ENCODE results near the gene HIC1. TPM values are rescaled to one million over a fixed set of nuclear protein-coding genes. Genes with fewer than 3 reads are reported as not detected.

The HIC1 gene
- total RNA-seq, 1 experiment from 2014 or later: 1.4 TPM

- TF ChIP-seq, protein P1, sequence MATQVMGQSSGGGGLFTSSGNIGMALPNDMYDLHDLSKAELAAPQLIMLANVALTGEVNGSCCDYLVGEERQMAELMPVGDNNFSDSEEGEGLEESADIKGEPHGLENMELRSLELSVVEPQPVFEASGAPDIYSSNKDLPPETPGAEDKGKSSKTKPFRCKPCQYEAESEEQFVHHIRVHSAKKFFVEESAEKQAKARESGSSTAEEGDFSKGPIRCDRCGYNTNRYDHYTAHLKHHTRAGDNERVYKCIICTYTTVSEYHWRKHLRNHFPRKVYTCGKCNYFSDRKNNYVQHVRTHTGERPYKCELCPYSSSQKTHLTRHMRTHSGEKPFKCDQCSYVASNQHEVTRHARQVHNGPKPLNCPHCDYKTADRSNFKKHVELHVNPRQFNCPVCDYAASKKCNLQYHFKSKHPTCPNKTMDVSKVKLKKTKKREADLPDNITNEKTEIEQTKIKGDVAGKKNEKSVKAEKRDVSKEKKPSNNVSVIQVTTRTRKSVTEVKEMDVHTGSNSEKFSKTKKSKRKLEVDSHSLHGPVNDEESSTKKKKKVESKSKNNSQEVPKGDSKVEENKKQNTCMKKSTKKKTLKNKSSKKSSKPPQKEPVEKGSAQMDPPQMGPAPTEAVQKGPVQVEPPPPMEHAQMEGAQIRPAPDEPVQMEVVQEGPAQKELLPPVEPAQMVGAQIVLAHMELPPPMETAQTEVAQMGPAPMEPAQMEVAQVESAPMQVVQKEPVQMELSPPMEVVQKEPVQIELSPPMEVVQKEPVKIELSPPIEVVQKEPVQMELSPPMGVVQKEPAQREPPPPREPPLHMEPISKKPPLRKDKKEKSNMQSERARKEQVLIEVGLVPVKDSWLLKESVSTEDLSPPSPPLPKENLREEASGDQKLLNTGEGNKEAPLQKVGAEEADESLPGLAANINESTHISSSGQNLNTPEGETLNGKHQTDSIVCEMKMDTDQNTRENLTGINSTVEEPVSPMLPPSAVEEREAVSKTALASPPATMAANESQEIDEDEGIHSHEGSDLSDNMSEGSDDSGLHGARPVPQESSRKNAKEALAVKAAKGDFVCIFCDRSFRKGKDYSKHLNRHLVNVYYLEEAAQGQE (IDR thresholded peaks at IDR 0.05; ENCODE audit: insufficient read depth in 1 of 2, low read depth in 2 of 2, low read length in 1 of 2): no peak
- DNase-seq (ENCODE audit: low read depth, low spot score) (no peak), ATAC-seq (no peak)
- no peaks in the 10 kb centered on the region for H3K9me3 ChIP-seq (ENCODE audit: control insufficient read depth, insufficient read depth, low read depth, low read length)
- H3K36me3 ChIP-seq (ENCODE audit: control insufficient read depth, insufficient read depth, low read length): no peaks in the 10 kb centered on the region
- H3K4me1 ChIP-seq (ENCODE audit: control insufficient read depth, insufficient read depth, low read length): no peaks in the 10 kb centered on the region
- intact Hi-C loops (cut with micrococcal nuclease; ENCODE audit: unreplicated experiment) (no loop called here), in situ Hi-C loops (cut with HindIII; ENCODE audit: low pct_unique_long_range_greater_than_20kb, low sequenced_read_pairs) (no loop called here)
- CTCF ChIA-PET: no interaction called here
- no peak overlapping the region for H3K4me3 ChIP-seq (ENCODE audit: low read depth in 2 of 2, low read length in 2 of 2)
- H3K27ac ChIP-seq (ENCODE audit: low read length): no peak overlapping the region
- no TSS peak for BruUV-seq (replicated peaks)
- POLR2A ChIA-PET: no interaction called here
- no peaks in the 10 kb centered on the region for H3K27me3 ChIP-seq (ENCODE audit: control insufficient read depth, insufficient read depth, low read length)
These were observed 9.2 kb downstream of the HIC1 start for GRCh38 chr17:2064147-2064489.

- no peaks in the 10 kb centered on the region for H3K4me1 ChIP-seq (ENCODE audit: control insufficient read depth, insufficient read depth, low read length)
- intact Hi-C loops (cut with micrococcal nuclease; ENCODE audit: unreplicated experiment) (no loop called here), in situ Hi-C loops (cut with HindIII; ENCODE audit: low pct_unique_long_range_greater_than_20kb, low sequenced_read_pairs) (no loop called here)
- no TSS peak for BruUV-seq (replicated peaks)
- H3K27ac ChIP-seq (ENCODE audit: low read length): no peak overlapping the region
- H3K27me3 ChIP-seq (ENCODE audit: control insufficient read depth, insufficient read depth, low read length): no peaks in the 10 kb centered on the region
- ChIA-PET POLR2A (no interaction called here), CTCF (no interaction called here)
- no peak for DNase-seq (ENCODE audit: low read depth, low spot score)
- no peaks in the 10 kb centered on the region for H3K36me3 ChIP-seq (ENCODE audit: control insufficient read depth, insufficient read depth, low read length)
- H3K9me3 ChIP-seq (ENCODE audit: control insufficient read depth, insufficient read depth, low read depth, low read length): no peaks in the 10 kb centered on the region
- no peak for ATAC-seq
- H3K4me3 ChIP-seq (ENCODE audit: low read depth in 2 of 2, low read length in 2 of 2): no peak overlapping the region
- TF ChIP-seq SIN3A (IDR thresholded peaks at IDR 0.05; ENCODE audit: borderline replicate concordance, insufficient read depth, low read depth, low read length) (no peak), POLR2AphosphoS5 (IDR thresholded peaks at IDR 0.05; ENCODE audit: low read depth, low read length) (no peak), TCF7L2 (IDR thresholded peaks at IDR 0.05; ENCODE audit: low read depth, low read length) (no peak)
- TF ChIP-seq, protein P2, sequence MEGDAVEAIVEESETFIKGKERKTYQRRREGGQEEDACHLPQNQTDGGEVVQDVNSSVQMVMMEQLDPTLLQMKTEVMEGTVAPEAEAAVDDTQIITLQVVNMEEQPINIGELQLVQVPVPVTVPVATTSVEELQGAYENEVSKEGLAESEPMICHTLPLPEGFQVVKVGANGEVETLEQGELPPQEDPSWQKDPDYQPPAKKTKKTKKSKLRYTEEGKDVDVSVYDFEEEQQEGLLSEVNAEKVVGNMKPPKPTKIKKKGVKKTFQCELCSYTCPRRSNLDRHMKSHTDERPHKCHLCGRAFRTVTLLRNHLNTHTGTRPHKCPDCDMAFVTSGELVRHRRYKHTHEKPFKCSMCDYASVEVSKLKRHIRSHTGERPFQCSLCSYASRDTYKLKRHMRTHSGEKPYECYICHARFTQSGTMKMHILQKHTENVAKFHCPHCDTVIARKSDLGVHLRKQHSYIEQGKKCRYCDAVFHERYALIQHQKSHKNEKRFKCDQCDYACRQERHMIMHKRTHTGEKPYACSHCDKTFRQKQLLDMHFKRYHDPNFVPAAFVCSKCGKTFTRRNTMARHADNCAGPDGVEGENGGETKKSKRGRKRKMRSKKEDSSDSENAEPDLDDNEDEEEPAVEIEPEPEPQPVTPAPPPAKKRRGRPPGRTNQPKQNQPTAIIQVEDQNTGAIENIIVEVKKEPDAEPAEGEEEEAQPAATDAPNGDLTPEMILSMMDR (IDR thresholded peaks at IDR 0.05): no peak
- TF ChIP-seq, protein P1 (IDR thresholded peaks at IDR 0.05; ENCODE audit: insufficient read depth in 1 of 2, low read depth in 2 of 2, low read length in 1 of 2): no peak
These were observed 9.6 kb downstream of the HIC1 start for GRCh38 chr17:2064520-2064971.
